CD14-positive monocyte (primary cell): Measurements from ENCODE around the gene NTSR2. TPM values are rescaled to one million over a fixed set of nuclear protein-coding genes. Genes with fewer than 3 reads are reported as not detected.

Experiments used
- DNase-seq, 3 donors: peaks; one replicate each; pipeline ENCODE4 v3.0.0-alpha.2; 2011 to 2022
- H2AFZ ChIP-seq: 2 replicates; pipeline ENCODE4 v1.6.0; 2012; ENCODE audit warnings: mild to moderate bottlenecking, low read depth, low read length, inconsistent platforms; ENCODE audit not compliant: insufficient read depth, poor library complexity, severe bottlenecking
- H3K27ac ChIP-seq, 2 donors: 1 replicate in 1 of 2; 2 replicates in 1 of 2; pipeline ENCODE4 v1.5.1; 2012 to 2013; ENCODE audit warnings: low read length in 2 of 2, control low read depth in 1 of 2, inconsistent platforms in 1 of 2, low read depth in 1 of 2, mild to moderate bottlenecking in 1 of 2
- H3K27me3 ChIP-seq, 2 donors: one replicate each; pipeline versions ENCODE4 v1.6.0 to v1.6.1; 2011 to 2013; ENCODE audit warnings: low read length in 2 of 2; ENCODE audit not compliant: control insufficient read depth in 2 of 2, insufficient read depth in 2 of 2
- H3K36me3 ChIP-seq, 2 donors: replicated peaks in 1 of 2; 1 replicate in 1 of 2; 2 replicates in 1 of 2; pipeline versions ENCODE4 v1.5.1 to v1.6.1; 2012 to 2013; ENCODE audit warnings: low read length in 2 of 2, control low read depth in 1 of 2, inconsistent platforms in 1 of 2, mild to moderate bottlenecking in 1 of 2; ENCODE audit not compliant: insufficient read depth in 2 of 2, control insufficient read depth in 1 of 2
- H3K4me1 ChIP-seq, 2 donors: 1 replicate in 1 of 2; 2 replicates in 1 of 2; pipeline versions ENCODE4 v1.5.1 to v1.6.1; 2012 to 2013; ENCODE audit warnings: low read length in 2 of 2, control low read depth in 1 of 2, inconsistent platforms in 1 of 2, mild to moderate bottlenecking in 1 of 2, moderate library complexity in 1 of 2; ENCODE audit not compliant: insufficient read depth in 2 of 2, control insufficient read depth in 1 of 2
- H3K4me2 ChIP-seq: replicated peaks from 2 replicates; pipeline ENCODE3; 2012; ENCODE audit warnings: low read length, moderate library complexity, mild to moderate bottlenecking; ENCODE audit not compliant: poor library complexity, severe bottlenecking; ENCODE audit errors: extremely low read depth
- H3K4me3 ChIP-seq, 3 experiments: fragments of 200-600 bp in 1 of 3; sonication (generic) in 1 of 3; replicated peaks in 1 of 3; 1 replicate in 2 of 3; 2 replicates in 1 of 3; pipeline ENCODE4 v1.5.1; 2011 to 2013; ENCODE audit warnings: low read length in 3 of 3, mild to moderate bottlenecking in 3 of 3, control low read depth in 2 of 3, low read depth in 2 of 3, inconsistent platforms in 1 of 3, moderate library complexity in 1 of 3
- H3K79me2 ChIP-seq: 2 replicates; pipeline ENCODE4 v1.6.0; 2012; ENCODE audit warnings: mild to moderate bottlenecking, control low read depth, inconsistent platforms, low read length, moderate library complexity; ENCODE audit not compliant: insufficient read depth
- H3K9ac ChIP-seq: 2 replicates; pipeline ENCODE4 v1.6.0; 2017; ENCODE audit warnings: low read length, mild to moderate bottlenecking; ENCODE audit not compliant: insufficient read depth, poor library complexity, severe bottlenecking
- H3K9me3 ChIP-seq, 2 donors: replicated peaks in 1 of 2; 1 replicate in 1 of 2; 2 replicates in 1 of 2; pipeline versions ENCODE4 v1.5.1 to v1.6.1; 2012 to 2013; ENCODE audit warnings: low read length in 2 of 2, control low read depth in 1 of 2; ENCODE audit not compliant: control insufficient read depth in 1 of 2, insufficient read depth in 1 of 2
- H4K20me1 ChIP-seq: 2 replicates; pipeline ENCODE4 v1.6.0; 2012; ENCODE audit warnings: mild to moderate bottlenecking, low read length, control low read depth, moderate library complexity; ENCODE audit not compliant: insufficient read depth
- H3K27ac Mint-ChIP-seq, 7 donors: one replicate each; pipeline ENCODE4 v1.8.0; 2020; ENCODE audit warnings: mild to moderate bottlenecking in 7 of 7, mixed read lengths in 7 of 7, moderate library complexity in 6 of 7, inconsistent platforms in 2 of 7
- H3K27me3 Mint-ChIP-seq, 3 donors: one replicate each; pipeline ENCODE4 v1.8.0; 2021 to 2022; ENCODE audit warnings: low read depth in 3 of 3, mild to moderate bottlenecking in 3 of 3, mixed read lengths in 3 of 3, moderate library complexity in 3 of 3, inconsistent platforms in 1 of 3
- H3K36me3 Mint-ChIP-seq, 2 donors: one replicate each; pipeline ENCODE4 v1.8.0; 2020; ENCODE audit warnings: mixed read lengths in 2 of 2, inconsistent platforms in 1 of 2, mild to moderate bottlenecking in 1 of 2
- H3K4me1 Mint-ChIP-seq: one replicate; pipeline ENCODE4 v1.8.0; 2020; ENCODE audit warnings: mild to moderate bottlenecking, mixed read lengths
- H3K4me3 Mint-ChIP-seq, 2 donors: one replicate each; pipeline ENCODE4 v1.8.0; 2020; ENCODE audit warnings: mild to moderate bottlenecking in 2 of 2, mixed read lengths in 2 of 2, moderate library complexity in 1 of 2
- H3K9me3 Mint-ChIP-seq, 7 donors: one replicate each; pipeline ENCODE4 v1.8.0; 2020 to 2022; ENCODE audit warnings: mixed read lengths in 7 of 7, mild to moderate bottlenecking in 6 of 7, moderate library complexity in 6 of 7, inconsistent platforms in 2 of 7
- WGBS: methylation state at CpG from one replicate; pipeline ENCODE4 v1.1.5; 2013; ENCODE audit warnings: missing lambda C conversion rate; ENCODE audit not compliant: insufficient coverage; 5-methylcytosine and 5-hydroxymethylcytosine counted together
- intact Hi-C, 2 donors: fragments of 100-400 bp; cut with micrococcal nuclease; formaldehyde crosslinking; loops; one replicate each; pipeline versions ENCODE4 v1.15.0 to v1.15.1; 2023
- polyA plus RNA-seq, 3 donors: library from polyadenylated mRNA; depleted of rRNA in 1 of 3; unstranded in 2 of 3; stranded (reverse) in 1 of 3; fragments of 300-500 nt in 2 of 3; fragments of >200 nt in 1 of 3; fragmentation: Illumina TruSeq in 2 of 3; gene quantifications; 1 replicate in 2 of 3; 2 replicates in 1 of 3; pipeline ENCODE4 v1.2.3, GENCODE V29; 2012 to 2021
- TF ChIP-seq, protein P1 (sequence below): fragments of 200-600 bp; IDR thresholded peaks from one replicate; pipeline ENCODE4 v1.8.0; 2022; ENCODE audit warnings: antibody characterized with exemption, mild to moderate bottlenecking

Gene NTSR2
- polyA plus RNA-seq, 3 donors = not detected

DNA sequence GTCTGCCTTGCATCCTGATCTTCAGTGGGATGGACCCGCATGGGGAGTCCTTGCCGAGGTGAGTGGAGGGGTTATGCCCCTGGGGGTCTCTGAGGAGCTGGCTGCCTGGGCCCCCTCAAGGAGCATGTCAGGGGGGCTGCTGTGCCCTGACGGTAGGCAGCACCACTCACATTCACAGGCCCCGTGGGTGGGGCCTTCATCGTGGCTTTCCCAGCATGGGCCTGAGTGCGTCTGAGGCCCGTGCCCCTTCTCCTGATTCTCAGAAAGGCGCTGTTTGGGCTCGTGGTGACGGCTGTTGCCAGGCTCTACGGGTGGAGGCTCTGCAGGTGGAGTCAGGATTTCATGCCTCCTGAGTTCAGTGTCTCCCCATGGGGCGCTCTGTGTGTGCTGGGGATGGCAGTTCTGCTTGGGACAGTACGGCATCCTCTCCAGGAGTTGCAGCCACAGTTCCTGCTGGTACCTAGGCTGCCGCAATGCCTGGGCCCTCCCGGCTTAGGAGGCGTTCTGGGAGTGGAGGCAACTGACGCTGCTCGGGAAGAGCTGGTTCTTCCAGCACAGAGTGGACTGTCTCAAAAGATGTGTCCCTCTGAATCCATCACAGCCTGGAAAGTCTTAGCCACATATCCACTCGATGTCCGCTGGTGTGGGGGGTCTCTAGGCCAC lies 57.3 kb downstream of the NTSR2 start:
- no peak overlapping the region for H3K4me3 Mint-ChIP-seq
- intact Hi-C loops = no loop called here
- WGBS = 89% methylated on average over 18 of the region's 20 CpGs
- H3K4me2 ChIP-seq = no peak overlapping the region
- H3K9ac ChIP-seq = no peak overlapping the region
- H3K79me2 ChIP-seq = no peaks in the 10 kb centered on the region
- H3K36me3 ChIP-seq = no peaks in the 10 kb centered on the region
- H3K27ac Mint-ChIP-seq = no peak overlapping the region
- H3K27ac ChIP-seq = no peak overlapping the region
- no peaks in the 10 kb centered on the region for H4K20me1 ChIP-seq
- H3K36me3 Mint-ChIP-seq = no peaks in the 10 kb centered on the region
- peaks cover 4% of the 10 kb centered on the region for H3K4me1 Mint-ChIP-seq
- H3K27me3 ChIP-seq = no peaks in the 10 kb centered on the region
- TF ChIP-seq, protein P1, sequence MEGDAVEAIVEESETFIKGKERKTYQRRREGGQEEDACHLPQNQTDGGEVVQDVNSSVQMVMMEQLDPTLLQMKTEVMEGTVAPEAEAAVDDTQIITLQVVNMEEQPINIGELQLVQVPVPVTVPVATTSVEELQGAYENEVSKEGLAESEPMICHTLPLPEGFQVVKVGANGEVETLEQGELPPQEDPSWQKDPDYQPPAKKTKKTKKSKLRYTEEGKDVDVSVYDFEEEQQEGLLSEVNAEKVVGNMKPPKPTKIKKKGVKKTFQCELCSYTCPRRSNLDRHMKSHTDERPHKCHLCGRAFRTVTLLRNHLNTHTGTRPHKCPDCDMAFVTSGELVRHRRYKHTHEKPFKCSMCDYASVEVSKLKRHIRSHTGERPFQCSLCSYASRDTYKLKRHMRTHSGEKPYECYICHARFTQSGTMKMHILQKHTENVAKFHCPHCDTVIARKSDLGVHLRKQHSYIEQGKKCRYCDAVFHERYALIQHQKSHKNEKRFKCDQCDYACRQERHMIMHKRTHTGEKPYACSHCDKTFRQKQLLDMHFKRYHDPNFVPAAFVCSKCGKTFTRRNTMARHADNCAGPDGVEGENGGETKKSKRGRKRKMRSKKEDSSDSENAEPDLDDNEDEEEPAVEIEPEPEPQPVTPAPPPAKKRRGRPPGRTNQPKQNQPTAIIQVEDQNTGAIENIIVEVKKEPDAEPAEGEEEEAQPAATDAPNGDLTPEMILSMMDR = no peak
- H3K4me1 ChIP-seq = no peaks in the 10 kb centered on the region
- no peak for DNase-seq
- H3K4me3 ChIP-seq = no peak overlapping the region
- no peak overlapping the region for H2AFZ ChIP-seq
- peaks cover 3 to 9% (median 7%) of the 10 kb centered on the region in 3 donors for H3K27me3 Mint-ChIP-seq
- H3K9me3 Mint-ChIP-seq = no peaks in the 10 kb centered on the region
- H3K9me3 ChIP-seq = no peaks in the 10 kb centered on the region

DNA sequence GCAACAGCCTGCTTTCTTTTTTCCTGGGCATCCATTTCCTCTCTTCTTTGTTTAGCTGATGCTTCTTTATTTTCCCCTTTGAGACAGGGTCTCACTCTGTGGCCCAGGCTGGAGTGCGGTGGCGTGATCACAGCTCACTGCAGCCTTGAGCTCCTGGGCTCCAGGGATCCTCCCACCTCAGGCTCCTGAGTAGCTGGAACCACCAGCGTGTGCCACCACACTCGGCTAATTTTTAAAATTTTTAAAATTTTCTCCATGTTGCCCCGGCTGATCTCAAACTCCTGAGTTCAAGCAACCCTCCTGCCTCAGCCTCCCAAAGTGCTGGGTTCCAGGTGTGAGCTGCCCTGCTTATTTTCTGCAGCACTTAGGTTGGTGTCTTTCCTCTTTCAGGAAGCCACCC lies 58.7 kb downstream of the NTSR2 start:
- H3K36me3 Mint-ChIP-seq = no peaks in the 10 kb centered on the region
- no peaks in the 10 kb centered on the region for H3K79me2 ChIP-seq
- H3K27ac ChIP-seq = no peak overlapping the region
- no peaks in the 10 kb centered on the region for H3K4me1 ChIP-seq
- TF ChIP-seq, protein P1 = no peak
- no peaks in the 10 kb centered on the region for H3K27me3 ChIP-seq
- no peaks in the 10 kb centered on the region for H3K36me3 ChIP-seq
- no peaks in the 10 kb centered on the region for H4K20me1 ChIP-seq
- 95% methylated on average over 5 of the region's 5 CpGs for WGBS
- H3K4me3 ChIP-seq = no peak overlapping the region
- peaks cover 4% of the 10 kb centered on the region for H3K4me1 Mint-ChIP-seq
- H3K27me3 Mint-ChIP-seq = peaks cover 3 to 7% (median 7%) of the 10 kb centered on the region in 3 donors
- no peak overlapping the region for H3K9ac ChIP-seq
- no peak overlapping the region for H3K4me3 Mint-ChIP-seq
- H3K9me3 Mint-ChIP-seq = no peaks in the 10 kb centered on the region
- H2AFZ ChIP-seq = no peak overlapping the region
- no peaks in the 10 kb centered on the region for H3K9me3 ChIP-seq
- no peak for DNase-seq
- intact Hi-C loops = no loop called here
- H3K4me2 ChIP-seq = no peak overlapping the region
- H3K27ac Mint-ChIP-seq = no peak overlapping the region
